GM23248 (cell line): ENCODE measurements around the gene FILIP1. TPM values are rescaled to one million over a fixed set of nuclear protein-coding genes. Genes with fewer than 3 reads are reported as not detected.

Source experiments
- DNase-seq: peaks from one replicate; pipeline ENCODE4 v3.0.0-alpha.2; 2015
- H2AFZ ChIP-seq: fragments of 200-600 bp; sonication (generic); 2 replicates; pipeline ENCODE4 v1.6.1; 2016; ENCODE audit warnings: antibody characterized with exemption
- H3F3A ChIP-seq: fragments of 200-600 bp; sonication (generic); 2 replicates; pipeline ENCODE4 v1.6.1; 2016; ENCODE audit warnings: mild to moderate bottlenecking, antibody characterized with exemption, mixed run types; ENCODE audit not compliant: insufficient read depth
- H3K27ac ChIP-seq: fragments of 200-600 bp; sonication (generic); 2 replicates; pipeline ENCODE4 v1.5.1; 2016; ENCODE audit warnings: mild to moderate bottlenecking
- H3K27me3 ChIP-seq: fragments of 200-600 bp; sonication (generic); replicated peaks from 2 replicates; pipeline ENCODE4 v1.6.1; 2016; ENCODE audit warnings: mild to moderate bottlenecking; ENCODE audit not compliant: insufficient read depth
- H3K36me3 ChIP-seq: fragments of 200-600 bp; sonication (generic); 2 replicates; pipeline ENCODE4 v1.6.1; 2016; ENCODE audit warnings: low read depth, mild to moderate bottlenecking
- H3K4me1 ChIP-seq: fragments of 200-600 bp; sonication (generic); 2 replicates; pipeline ENCODE4 v1.6.1; 2016; ENCODE audit warnings: mild to moderate bottlenecking; ENCODE audit not compliant: insufficient read depth
- H3K4me2 ChIP-seq: fragments of 200-600 bp; sonication (generic); one replicate; pipeline ENCODE4 v1.6.1; 2016; ENCODE audit warnings: mild to moderate bottlenecking; ENCODE audit not compliant: unreplicated experiment
- H3K4me3 ChIP-seq: fragments of 200-600 bp; sonication (generic); 2 replicates; pipeline ENCODE4 v1.5.1; 2016; ENCODE audit warnings: mild to moderate bottlenecking
- H3K79me2 ChIP-seq: fragments of 200-600 bp; sonication (generic); 2 replicates; pipeline ENCODE4 v1.6.1; 2016; ENCODE audit warnings: mild to moderate bottlenecking; ENCODE audit not compliant: insufficient read depth
- H3K9ac ChIP-seq: fragments of 200-600 bp; sonication (generic); 2 replicates; pipeline ENCODE4 v1.6.1; 2016; ENCODE audit warnings: mild to moderate bottlenecking
- H3K9me2 ChIP-seq: fragments of 200-600 bp; sonication (generic); 2 replicates; pipeline ENCODE4 v1.6.1; 2016; ENCODE audit warnings: mixed run types, mild to moderate bottlenecking, moderate library complexity; ENCODE audit not compliant: insufficient read depth
- H3K9me3 ChIP-seq: fragments of 200-600 bp; sonication (generic); one replicate; pipeline ENCODE4 v1.6.1; 2017; ENCODE audit warnings: low read depth
- H4K20me1 ChIP-seq: fragments of 200-600 bp; sonication (generic); 2 replicates; pipeline ENCODE4 v1.6.0; 2016; ENCODE audit not compliant: insufficient read depth
- EZH2 ChIP-seq: fragments of 200-600 bp; sonication (generic); IDR thresholded peaks from 2 replicates; pipeline ENCODE4 v1.6.1; 2018; ENCODE audit warnings: antibody characterized with exemption, mild to moderate bottlenecking; ENCODE audit not compliant: insufficient read depth, poor library complexity, severe bottlenecking
- EZH2phosphoT487 ChIP-seq: fragments of 200-600 bp; sonication (generic); IDR thresholded peaks from 2 replicates; pipeline ENCODE4 v1.6.1; 2018; ENCODE audit warnings: antibody characterized with exemption, moderate library complexity, mild to moderate bottlenecking, low read depth; ENCODE audit not compliant: insufficient read depth
- WGBS, 2 experiments: methylation state at CpG; one replicate each; pipeline ENCODE4 v1.1.6; 2015 to 2017; ENCODE audit warnings: low lambda C conversion rate in 2 of 2, low coverage in 1 of 2; ENCODE audit errors: missing lambda C conversion rate in 2 of 2; 5-methylcytosine and 5-hydroxymethylcytosine counted together
- in situ Hi-C: fragments of 300-500 bp; cut with MboI; formaldehyde crosslinking; loops from 2 replicates; pipeline ENCODE4 v1.15.0; 2020
- polyA plus RNA-seq: library from polyadenylated mRNA; unstranded; fragments of >200 nt; fragmentation: Nextera tagmentation; extraction: Ambion mirVana; gene quantifications from 2 replicates; pipeline ENCODE4 v1.2.1, GENCODE V29; 2016
- total RNA-seq: library from RNA; depleted of rRNA; stranded (reverse); fragments of >200 nt; shearing (Covaris generic); gene quantifications from 2 replicates; pipeline ENCODE4 v1.2.3, GENCODE V29; 2014

Gene FILIP1
- total and polyA plus RNA-seq, 2 experiments from 2014 or later = under 0.01 TPM; not detected in 1

GRCh38 chr6:75379536-75379935, 114.1 kb downstream of the FILIP1 start:
- Histone ChIP-seq H2AFZ (no peak overlapping the region), H4K20me1 (no peaks in the 10 kb centered on the region), H3K9me3 (no peaks in the 10 kb centered on the region), H3K4me2 (no peak overlapping the region), H3K36me3 (no peaks in the 10 kb centered on the region), H3K27me3 (no peaks in the 10 kb centered on the region), H3K4me3 (no peak overlapping the region), H3F3A (no peaks in the 10 kb centered on the region), H3K4me1 (no peaks in the 10 kb centered on the region), H3K79me2 (no peaks in the 10 kb centered on the region), H3K9ac (no peak overlapping the region), H3K9me2 (no peaks in the 10 kb centered on the region), H3K27ac (no peak overlapping the region)
- WGBS, 2 experiments = 88 to 93% methylated on average over 4 of the region's 4 CpGs
- no peak for TF ChIP-seq EZH2
- in situ Hi-C loops = no loop called here
- DNase-seq = no peak

- Histone ChIP-seq H3K27me3 (no peaks in the 10 kb centered on the region), H3K27ac (no peak overlapping the region), H3F3A (no peaks in the 10 kb centered on the region), H3K79me2 (no peaks in the 10 kb centered on the region), H3K9me3 (no peaks in the 10 kb centered on the region), H3K36me3 (no peaks in the 10 kb centered on the region), H3K4me2 (no peak overlapping the region), H4K20me1 (no peaks in the 10 kb centered on the region), H3K9me2 (no peaks in the 10 kb centered on the region), H3K9ac (no peak overlapping the region), H2AFZ (no peak overlapping the region), H3K4me1 (no peaks in the 10 kb centered on the region), H3K4me3 (no peak overlapping the region)
- no peak for TF ChIP-seq EZH2
- TF ChIP-seq EZH2phosphoT487 = no peak
- DNase-seq = no peak
- in situ Hi-C loops = no loop called here
- 45 to 49% methylated on average over 2 of the region's 2 CpGs for WGBS, 2 experiments
Observed at GRCh38 chr6:75378101-75378500, 115.5 kb downstream of the FILIP1 start.

DNA sequence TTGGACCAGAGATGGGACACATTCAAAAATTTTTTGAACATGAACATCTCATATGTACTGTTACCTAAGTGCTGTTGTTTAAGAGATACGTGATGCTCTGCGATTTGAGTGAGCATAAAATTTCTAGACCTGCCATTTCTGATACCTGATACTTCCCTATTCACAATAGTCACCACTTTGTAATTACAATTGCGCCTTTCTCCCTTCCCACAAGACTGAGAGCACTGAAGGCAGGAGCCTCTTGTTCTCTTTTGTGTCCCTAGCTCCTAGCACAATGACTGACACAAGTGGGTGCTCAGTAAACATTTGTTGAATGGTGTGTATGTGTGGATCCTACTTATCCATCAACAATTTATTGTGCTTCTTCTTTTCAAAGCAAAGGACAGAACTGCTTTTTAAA, 116.2 kb downstream of the FILIP1 start:
- WGBS, 2 experiments = 93 to 96% methylated on average over 3 of the region's 3 CpGs
- no peaks in the 10 kb centered on the region for H3K36me3 ChIP-seq
- no peak overlapping the region for H3K27ac ChIP-seq
- no peaks in the 10 kb centered on the region for H3K4me1 ChIP-seq
- H3K9ac ChIP-seq = no peak overlapping the region
- H3K27me3 ChIP-seq = no peaks in the 10 kb centered on the region
- H3K4me3 ChIP-seq = no peak overlapping the region
- H3K9me2 ChIP-seq = no peaks in the 10 kb centered on the region
- H3K79me2 ChIP-seq = no peaks in the 10 kb centered on the region
- in situ Hi-C loops = no loop called here
- TF ChIP-seq EZH2phosphoT487 = no peak
- TF ChIP-seq EZH2 = no peak
- no peaks in the 10 kb centered on the region for H3F3A ChIP-seq
- no peak overlapping the region for H2AFZ ChIP-seq
- H3K4me2 ChIP-seq = no peak overlapping the region
- H3K9me3 ChIP-seq = no peaks in the 10 kb centered on the region
- DNase-seq = no peak
- H4K20me1 ChIP-seq = no peaks in the 10 kb centered on the region

DNA sequence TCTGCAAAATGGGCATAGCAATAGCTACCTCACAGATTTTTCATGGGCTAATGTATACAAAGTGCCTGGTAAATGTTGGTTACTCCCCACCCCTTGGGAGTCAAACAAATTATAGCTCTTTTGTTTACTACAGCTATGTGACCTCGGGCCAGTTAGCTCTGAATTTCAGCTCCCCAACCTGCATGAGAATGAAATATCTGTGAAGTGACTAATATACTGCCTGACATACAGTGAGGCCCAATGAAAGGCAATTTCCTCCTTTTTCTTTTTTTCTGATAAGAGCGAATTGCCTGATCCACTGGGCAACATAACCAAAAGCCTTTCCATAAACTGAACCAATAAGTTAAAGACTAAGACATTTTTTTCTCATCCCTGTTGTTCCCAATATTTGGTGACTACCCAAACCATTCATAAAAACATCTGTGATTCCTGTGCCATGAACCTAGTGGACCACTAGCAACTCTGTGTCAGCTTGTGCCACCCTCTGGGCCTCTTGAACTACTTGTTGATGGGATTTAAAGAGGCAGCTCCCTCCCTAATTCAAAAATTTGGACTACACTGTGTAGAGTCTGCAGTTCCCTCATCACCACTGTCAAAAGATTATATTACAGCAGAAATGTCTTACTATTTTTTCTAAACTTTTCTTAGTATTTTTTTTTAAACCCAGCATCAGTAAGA, 117.1 kb downstream of the FILIP1 start:
- in situ Hi-C loops = no loop called here
- Histone ChIP-seq H3K36me3 (no peaks in the 10 kb centered on the region), H3K9me2 (no peaks in the 10 kb centered on the region), H3K79me2 (no peaks in the 10 kb centered on the region), H3K9ac (no peak overlapping the region), H2AFZ (no peak overlapping the region), H3K4me1 (no peaks in the 10 kb centered on the region), H3K27ac (no peak overlapping the region), H4K20me1 (no peaks in the 10 kb centered on the region), H3K4me2 (no peak overlapping the region), H3K9me3 (no peaks in the 10 kb centered on the region), H3K27me3 (no peaks in the 10 kb centered on the region), H3K4me3 (no peak overlapping the region), H3F3A (no peaks in the 10 kb centered on the region)
- no peak for TF ChIP-seq EZH2phosphoT487
- no peak for TF ChIP-seq EZH2
- DNase-seq = peak; percentile 5
- WGBS, 2 experiments = 79 to 80% methylated on average over 2 of the region's 2 CpGs

GRCh38 chr6:75374961-75375400, 118.6 kb downstream of the FILIP1 start:
- in situ Hi-C loops = no loop called here
- no peak overlapping the region for H3K4me3 ChIP-seq
- H3K9me2 ChIP-seq = no peaks in the 10 kb centered on the region
- H3K27me3 ChIP-seq = no peaks in the 10 kb centered on the region
- H3K9ac ChIP-seq = no peak overlapping the region
- no peak for TF ChIP-seq EZH2phosphoT487
- no peak for TF ChIP-seq EZH2
- H3K4me1 ChIP-seq = no peaks in the 10 kb centered on the region
- 86 to 91% methylated on average over 5 of the region's 5 CpGs for WGBS, 2 experiments
- no peak overlapping the region for H2AFZ ChIP-seq
- no peaks in the 10 kb centered on the region for H4K20me1 ChIP-seq
- H3K79me2 ChIP-seq = no peaks in the 10 kb centered on the region
- H3F3A ChIP-seq = no peaks in the 10 kb centered on the region
- no peak overlapping the region for H3K27ac ChIP-seq
- H3K36me3 ChIP-seq = no peaks in the 10 kb centered on the region
- no peak overlapping the region for H3K4me2 ChIP-seq
- no peaks in the 10 kb centered on the region for H3K9me3 ChIP-seq
- DNase-seq = no peak
